Spinal cord (tissue), 10 donors: Measurements from ENCODE around the gene KCNQ5. TPM values are rescaled to one million over a fixed set of nuclear protein-coding genes. Genes with fewer than 3 reads are reported as not detected.
A peak's percentile ranks its signal among the peaks of the same experiment; 100 is the strongest.

Source experiments
- DNase-seq, 6 donors: peaks; one replicate each; pipeline versions ENCODE4 v3.0.0 to v3.0.0-alpha.2; 2013 to 2015; ENCODE audit warnings: low spot score in 6 of 6, low read depth in 4 of 6
- H3K27ac ChIP-seq: one replicate; pipeline ENCODE4 v1.5.1; 2013; ENCODE audit warnings: low read depth, low read length, control low read depth
- H3K27me3 ChIP-seq: one replicate; pipeline ENCODE4 v1.6.1; 2013; ENCODE audit warnings: low read length; ENCODE audit not compliant: control insufficient read depth, insufficient read depth
- H3K36me3 ChIP-seq: one replicate; pipeline ENCODE4 v1.6.1; 2013; ENCODE audit warnings: low read length; ENCODE audit not compliant: control insufficient read depth, insufficient read depth
- H3K4me1 ChIP-seq: one replicate; pipeline ENCODE4 v1.6.1; 2013; ENCODE audit warnings: low read length; ENCODE audit not compliant: control insufficient read depth, insufficient read depth
- H3K4me3 ChIP-seq: one replicate; pipeline ENCODE4 v1.5.1; 2013; ENCODE audit warnings: low read depth, low read length, control low read depth
- H3K9me3 ChIP-seq: one replicate; pipeline ENCODE4 v1.6.1; 2013; ENCODE audit warnings: low read length; ENCODE audit not compliant: control insufficient read depth, insufficient read depth
- WGBS: methylation state at CpG from one replicate; pipeline ENCODE4 v1.1.5; 2013; ENCODE audit warnings: missing lambda C conversion rate; ENCODE audit not compliant: insufficient coverage; 5-methylcytosine and 5-hydroxymethylcytosine counted together
- polyA plus RNA-seq, 2 donors: library from polyadenylated mRNA; unstranded; fragments of 120-200 nt; gene quantifications; one replicate each; pipeline ENCODE4 v1.2.1, GENCODE V29; 2013; ENCODE audit not compliant: insufficient read length in 2 of 2
- total RNA-seq, 2 donors: library from RNA; depleted of rRNA in 1 of 2; stranded (reverse); fragments of 120-200 nt in 1 of 2; fragments of >200 nt in 1 of 2; gene quantifications; one replicate each; pipeline versions ENCODE4 v1.2.3 to v1.2.4, GENCODE V29; 2013 to 2014
- donor health status: healthy.

KCNQ5 gene
- total and polyA plus RNA-seq, 4 donors = 2.4 to 9.2 (median 6.5) TPM

DNA sequence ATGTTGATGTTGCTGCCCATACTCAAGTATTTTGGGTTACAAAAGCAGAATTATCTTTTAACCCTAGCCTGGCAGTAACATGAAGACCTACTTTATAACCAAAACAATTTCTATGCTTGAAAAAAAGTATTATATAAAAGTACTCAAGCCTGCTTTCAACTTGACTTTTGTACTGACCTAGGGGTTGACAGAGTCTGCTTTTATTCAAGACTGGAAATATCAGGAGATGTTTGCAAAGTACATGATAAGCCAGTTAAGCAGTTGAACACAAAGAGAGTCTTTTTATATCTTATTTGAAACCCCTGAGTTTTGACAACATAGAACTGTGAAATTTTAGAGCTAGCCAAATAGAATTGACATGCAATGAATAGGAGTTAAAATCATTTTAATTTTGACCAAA is 159.8 kb downstream of the KCNQ5 start:
- DNase-seq = no peak

DNA sequence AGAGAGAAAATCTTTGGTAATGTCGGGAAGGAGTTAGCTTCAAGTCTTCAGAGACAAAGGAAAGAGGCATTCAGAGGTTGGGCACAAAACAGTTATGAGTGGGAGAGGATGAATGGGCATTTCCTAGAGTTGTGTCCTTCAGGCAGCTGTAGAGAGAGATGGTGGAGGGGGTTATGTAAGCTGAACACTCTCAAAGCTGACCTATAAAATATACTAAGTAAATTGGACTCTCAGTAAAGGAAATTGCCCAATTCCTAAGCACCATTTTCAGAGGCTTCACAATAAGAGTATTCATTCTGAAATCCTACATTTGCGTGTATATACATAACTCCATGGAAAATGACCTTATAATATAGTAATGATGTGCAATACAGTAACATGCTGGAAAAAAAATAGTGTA is 161.2 kb downstream of the KCNQ5 start:
- Histone ChIP-seq H3K9me3 (no peaks in the 10 kb centered on the region), H3K36me3 (no peaks in the 10 kb centered on the region), H3K4me3 (no peak overlapping the region), H3K27me3 (no peaks in the 10 kb centered on the region), H3K4me1 (no peaks in the 10 kb centered on the region), H3K27ac (no peak overlapping the region)
- WGBS = 100% methylated on average over 1 of the region's 2 CpGs
- no peak for DNase-seq

More for the DNA sequence above, 159.8 kb downstream of the KCNQ5 start:
- H3K27me3 ChIP-seq = no peaks in the 10 kb centered on the region
- no peak overlapping the region for H3K27ac ChIP-seq
- no peaks in the 10 kb centered on the region for H3K4me1 ChIP-seq
- no peaks in the 10 kb centered on the region for H3K36me3 ChIP-seq
- no peaks in the 10 kb centered on the region for H3K9me3 ChIP-seq
- H3K4me3 ChIP-seq = no peak overlapping the region

DNA sequence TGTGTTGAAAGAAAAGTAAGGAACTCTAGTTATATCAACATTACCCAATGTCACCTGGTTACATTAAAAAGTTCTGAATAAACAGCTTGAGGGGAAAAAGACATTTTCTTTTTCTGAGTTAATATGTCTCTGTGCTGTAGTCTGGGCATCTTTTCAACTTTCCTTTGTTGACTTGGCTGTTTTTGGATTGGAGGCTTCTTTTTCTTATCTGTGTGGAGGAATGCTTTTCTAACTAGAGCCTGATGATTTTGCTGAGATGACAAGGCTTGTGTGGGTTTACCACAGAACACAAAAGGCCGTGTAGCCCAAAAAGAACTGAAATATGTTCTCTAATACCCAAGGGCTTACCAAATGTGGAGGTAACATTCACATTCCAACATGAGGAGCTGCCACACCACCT is 161.8 kb downstream of the KCNQ5 start:
- Histone ChIP-seq H3K27ac (no peak overlapping the region), H3K9me3 (no peaks in the 10 kb centered on the region), H3K27me3 (no peaks in the 10 kb centered on the region), H3K4me1 (no peaks in the 10 kb centered on the region), H3K36me3 (no peaks in the 10 kb centered on the region), H3K4me3 (no peak overlapping the region)
- peak in 1 of 6 donors; percentile 65 for DNase-seq
- WGBS = 67% methylated on average over 1 of the region's 1 CpG

- no peak overlapping the region for H3K27ac ChIP-seq
- H3K27me3 ChIP-seq = no peaks in the 10 kb centered on the region
- 100% methylated on average over 1 of the region's 3 CpGs for WGBS
- H3K4me3 ChIP-seq = no peak overlapping the region
- no peaks in the 10 kb centered on the region for H3K4me1 ChIP-seq
- no peaks in the 10 kb centered on the region for H3K36me3 ChIP-seq
- no peak for DNase-seq
- H3K9me3 ChIP-seq = no peaks in the 10 kb centered on the region
Measured at GRCh38 chr6:72784071-72784470, 162.2 kb downstream of the KCNQ5 start.

DNA sequence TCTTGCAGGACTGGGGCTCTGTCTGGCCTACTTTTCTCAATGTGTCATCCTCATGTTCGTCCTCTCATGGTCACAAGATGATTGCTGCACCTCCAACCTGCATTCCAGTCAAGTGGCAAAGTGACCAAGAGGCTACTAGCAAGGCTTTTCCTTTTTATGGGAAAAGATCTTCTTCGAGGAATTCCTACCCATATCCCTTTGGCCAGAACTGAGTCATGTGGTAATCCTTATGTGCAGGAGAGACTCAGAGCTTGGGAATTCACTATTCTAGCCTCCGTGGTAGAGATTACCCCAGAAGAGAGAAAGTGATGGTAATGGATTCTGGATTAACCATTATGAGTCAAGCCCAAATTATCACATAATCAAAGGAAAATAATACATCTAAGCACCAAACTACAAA is 162.7 kb downstream of the KCNQ5 start:
- Histone ChIP-seq H3K36me3 (no peaks in the 10 kb centered on the region), H3K4me3 (no peak overlapping the region), H3K27ac (no peak overlapping the region), H3K27me3 (no peaks in the 10 kb centered on the region), H3K9me3 (no peaks in the 10 kb centered on the region), H3K4me1 (no peaks in the 10 kb centered on the region)
- no peak for DNase-seq
- WGBS = 67% methylated on average over 1 of the region's 3 CpGs

DNA sequence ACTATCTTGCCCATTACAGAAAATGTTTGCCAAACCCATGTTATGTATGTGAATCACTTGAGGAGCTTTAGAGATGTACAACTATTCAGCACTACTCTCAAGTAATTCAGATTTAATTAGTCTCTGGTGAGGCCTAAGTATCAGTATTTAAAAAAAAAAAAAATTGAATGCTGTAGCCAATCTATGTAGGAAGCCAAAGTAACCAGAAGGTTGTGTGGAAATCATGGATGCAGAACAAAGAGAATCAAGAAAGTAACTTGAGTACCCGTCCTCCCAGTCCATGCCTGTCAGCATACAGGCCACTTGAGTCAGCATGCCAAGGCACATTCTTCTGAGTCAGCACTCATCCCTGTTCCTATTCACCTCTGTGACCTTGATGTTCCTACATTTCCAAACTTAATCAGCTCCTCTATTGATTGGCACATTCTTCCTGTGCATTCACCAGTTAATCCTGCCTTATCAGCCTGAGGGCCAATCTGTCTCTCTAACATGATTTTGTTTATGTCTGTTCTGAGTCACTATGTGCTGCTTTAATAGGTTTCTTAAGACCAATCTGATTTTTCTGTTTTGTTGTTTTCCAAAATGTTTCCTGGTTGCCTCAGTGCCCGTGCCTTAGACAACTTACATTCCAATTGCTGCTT is 165.6 kb downstream of the KCNQ5 start:
- H3K9me3 ChIP-seq = no peaks in the 10 kb centered on the region
- WGBS = 70% methylated on average over 2 of the region's 2 CpGs
- no peaks in the 10 kb centered on the region for H3K36me3 ChIP-seq
- H3K4me3 ChIP-seq = no peak overlapping the region
- DNase-seq = no peak
- no peaks in the 10 kb centered on the region for H3K4me1 ChIP-seq
- H3K27ac ChIP-seq = no peak overlapping the region
- no peaks in the 10 kb centered on the region for H3K27me3 ChIP-seq

GRCh38 chr6:72788188-72788587 is 166.3 kb downstream of the KCNQ5 start:
- H3K4me3 ChIP-seq = no peak overlapping the region

GRCh38 chr6:72789145-72789544 is 167.3 kb downstream of the KCNQ5 start:
- no peak for DNase-seq
- H3K4me3 ChIP-seq = no peak overlapping the region
- H3K27ac ChIP-seq = no peak overlapping the region
- no peaks in the 10 kb centered on the region for H3K27me3 ChIP-seq
- no CpG with 5 or more reads among the region's 4 CpGs for WGBS
- no peaks in the 10 kb centered on the region for H3K36me3 ChIP-seq
- H3K4me1 ChIP-seq = no peaks in the 10 kb centered on the region
- no peaks in the 10 kb centered on the region for H3K9me3 ChIP-seq

More at GRCh38 chr6:72788188-72788587, 166.3 kb downstream of the KCNQ5 start:
- no peak for DNase-seq
- no peak overlapping the region for H3K27ac ChIP-seq
- H3K36me3 ChIP-seq = no peaks in the 10 kb centered on the region
- H3K27me3 ChIP-seq = no peaks in the 10 kb centered on the region
- no peaks in the 10 kb centered on the region for H3K4me1 ChIP-seq
- no CpG with 5 or more reads among the region's 1 CpG for WGBS
- H3K9me3 ChIP-seq = no peaks in the 10 kb centered on the region

- Histone ChIP-seq H3K27ac (no peak overlapping the region), H3K4me1 (no peaks in the 10 kb centered on the region), H3K9me3 (no peaks in the 10 kb centered on the region), H3K36me3 (no peaks in the 10 kb centered on the region), H3K27me3 (no peaks in the 10 kb centered on the region), H3K4me3 (no peak overlapping the region)
- 80% methylated on average over 1 of the region's 1 CpG for WGBS
- DNase-seq = peak in 1 of 6 donors; percentile 57
Measured at GRCh38 chr6:72792692-72793091, 170.8 kb downstream of the KCNQ5 start.

- Histone ChIP-seq H3K36me3 (no peaks in the 10 kb centered on the region), H3K4me3 (no peak overlapping the region), H3K27me3 (no peaks in the 10 kb centered on the region), H3K27ac (no peak overlapping the region), H3K4me1 (no peaks in the 10 kb centered on the region), H3K9me3 (no peaks in the 10 kb centered on the region)
- 68% methylated on average over 4 of the region's 10 CpGs for WGBS
- DNase-seq = peak in 1 of 6 donors; percentile 86
Measured at GRCh38 chr6:72793641-72794395, 172.0 kb downstream of the KCNQ5 start.
